ENCODE data around the gene KLHDC10. TPM values are rescaled to one million over a fixed set of nuclear protein-coding genes. Genes with fewer than 3 reads are reported as not detected.

KLHDC10 gene
- total and polyA plus RNA-seq, 2 donors (not counting 1 experiment from before 2014, with no cell fraction given) = 7.1 to 25.7 TPM

GRCh38 chr7:130134726-130135125, 64.4 kb downstream of the KLHDC10 start:
- intact Hi-C loops (cut with micrococcal nuclease) = no loop called here
- Mint-ChIP-seq H3K4me1 (peaks cover under 1% of the 10 kb centered on the region), H3K4me3 (no peak overlapping the region), H3K9me3 (ENCODE audit: insufficient read depth) (no peaks in the 10 kb centered on the region), H3K27me3 (no peaks in the 10 kb centered on the region), H3K27ac (no peak overlapping the region)
- Histone ChIP-seq H3K36me3 (replicated peaks in 1 of 2; ENCODE audit: control extremely low read depth in 1 of 2, control insufficient read depth in 1 of 2, extremely low read depth in 1 of 2, insufficient read depth in 2 of 2, low read length in 1 of 2) (peaks cover 15 to 41% of the 10 kb centered on the region in 2 experiments), H3K79me2 (ENCODE audit: control insufficient read depth, insufficient read depth, low read length) (no peaks in the 10 kb centered on the region), H3K27me3 (replicated peaks in 1 of 4; ENCODE audit: control extremely low read depth in 1 of 4, control insufficient read depth in 3 of 4, insufficient read depth in 4 of 4, low read length in 3 of 4) (no peaks in the 10 kb centered on the region), H4K20me1 (ENCODE audit: control insufficient read depth, insufficient read depth, low read length, poor library complexity, severe bottlenecking) (no peaks in the 10 kb centered on the region), H3K4me3 (ENCODE audit: control extremely low read depth in 1 of 5, extremely low read depth in 1 of 5, insufficient read depth in 1 of 5, low read depth in 2 of 5, low read length in 4 of 5) (no peak overlapping the region), H3K9me3 (ENCODE audit: control extremely low read depth in 1 of 3, control insufficient read depth in 2 of 3, insufficient read depth in 1 of 3, low read length in 2 of 3) (no peaks in the 10 kb centered on the region), H3K27ac (ENCODE audit: low read length in 2 of 2) (no peak overlapping the region), H3K4me2 (replicated peaks; ENCODE audit: low read depth, low read length, poor library complexity, severe bottlenecking) (no peak overlapping the region), H3K4me1 (ENCODE audit: control insufficient read depth in 2 of 2, insufficient read depth in 2 of 2, low read length in 2 of 2) (no peaks in the 10 kb centered on the region), H2AFZ (ENCODE audit: insufficient read depth, low read depth, low read length, poor library complexity, severe bottlenecking) (no peak overlapping the region), H3K9ac (ENCODE audit: low read length) (no peak overlapping the region)
- ChIA-PET POLR2A (interaction anchor here (0.5 kb wide), 2 partner anchors 42 to 47 kb away, joined by 3 to 4 read pairs; no protein-coding TSS in a partner anchor), CTCF (no interaction called here)
- DNase-seq = no peak
- TF ChIP-seq CTCF (IDR thresholded peaks at IDR 0.05) (no peak), EZH2 (IDR thresholded peaks at IDR 0.05; ENCODE audit: borderline replicate concordance, insufficient read depth, low read depth, low read length, poor library complexity, severe bottlenecking) (no peak)
- 100% methylated on average over 4 of the region's 7 CpGs for WGBS (ENCODE audit: insufficient coverage)
- ATAC-seq (ENCODE audit: low read depth) = no peak

GRCh38 chr7:130135208-130136205, 65.2 kb downstream of the KLHDC10 start:
- Mint-ChIP-seq H3K27me3 (no peaks in the 10 kb centered on the region), H3K27ac (no peak overlapping the region), H3K4me3 (no peak overlapping the region), H3K4me1 (peaks cover 7% of the 10 kb centered on the region), H3K9me3 (ENCODE audit: insufficient read depth) (no peaks in the 10 kb centered on the region)
- CTCF ChIA-PET = no interaction called here
- Histone ChIP-seq H3K27me3 (replicated peaks in 1 of 4; ENCODE audit: control extremely low read depth in 1 of 4, control insufficient read depth in 3 of 4, insufficient read depth in 4 of 4, low read length in 3 of 4) (no peaks in the 10 kb centered on the region), H2AFZ (ENCODE audit: insufficient read depth, low read depth, low read length, poor library complexity, severe bottlenecking) (no peak overlapping the region), H4K20me1 (ENCODE audit: control insufficient read depth, insufficient read depth, low read length, poor library complexity, severe bottlenecking) (no peaks in the 10 kb centered on the region), H3K79me2 (ENCODE audit: control insufficient read depth, insufficient read depth, low read length) (no peaks in the 10 kb centered on the region), H3K4me2 (replicated peaks; ENCODE audit: low read depth, low read length, poor library complexity, severe bottlenecking) (no peak overlapping the region), H3K4me3 (ENCODE audit: control extremely low read depth in 1 of 5, extremely low read depth in 1 of 5, insufficient read depth in 1 of 5, low read depth in 2 of 5, low read length in 4 of 5) (no peak overlapping the region), H3K9ac (ENCODE audit: low read length) (no peak overlapping the region), H3K36me3 (replicated peaks in 1 of 2; ENCODE audit: control extremely low read depth in 1 of 2, control insufficient read depth in 1 of 2, extremely low read depth in 1 of 2, insufficient read depth in 2 of 2, low read length in 1 of 2) (peaks cover 12 to 38% of the 10 kb centered on the region in 2 experiments), H3K9me3 (ENCODE audit: control extremely low read depth in 1 of 3, control insufficient read depth in 2 of 3, insufficient read depth in 1 of 3, low read length in 2 of 3) (no peaks in the 10 kb centered on the region), H3K27ac (ENCODE audit: low read length in 2 of 2) (no peak overlapping the region), H3K4me1 (ENCODE audit: control insufficient read depth in 2 of 2, insufficient read depth in 2 of 2, low read length in 2 of 2) (peaks cover 3 to 4% of the 10 kb centered on the region in 2 donors)
- WGBS (ENCODE audit: insufficient coverage) = 92% methylated on average over 5 of the region's 10 CpGs
- DNase-seq = no peak
- no peak for ATAC-seq (ENCODE audit: low read depth)
- intact Hi-C loops (cut with micrococcal nuclease) = no loop called here
- TF ChIP-seq EZH2 (IDR thresholded peaks at IDR 0.05; ENCODE audit: borderline replicate concordance, insufficient read depth, low read depth, low read length, poor library complexity, severe bottlenecking) (no peak), CTCF (IDR thresholded peaks at IDR 0.05) (no peak)
- POLR2A ChIA-PET = no interaction called here

Data from B cell (primary cell).